K562 (cell line): ENCODE measurements around the gene ITPR1. TPM values are rescaled to one million over a fixed set of nuclear protein-coding genes. Genes with fewer than 3 reads are reported as not detected.

Source experiments
- ATAC-seq: fragments of 200-7000 bp; cut with Tn5 transposase; 3 replicates; pipeline ENCODE4 v1.9.1; 2020; ENCODE audit warnings: moderate library complexity
- BruUV-seq: library from RNA; stranded (reverse); fragments of 400-500 nt; replicated peaks from 2 replicates; lab custom pipeline; 2021; lab: Mats Ljungman, UMichigan
- CTCF ChIA-PET: fragments of 300-600 bp; formaldehyde crosslinking; extraction: SDS; loops from one replicate; lab custom pipeline; 2021; ENCODE audit warnings: low intra/inter-chr PET ratio; lab: Yijun Ruan, JAX
- POLR2A ChIA-PET: fragments of 300-600, 350-650 bp; sonication (Branson Sonifier 250); formaldehyde crosslinking; extraction: SDS; loops from one replicate; lab custom pipeline; 2021; ENCODE audit warnings: antibody characterized with exemption, inconsistent platforms; lab: Yijun Ruan, JAX
- DNase-seq, 4 experiments: peaks; one replicate each; pipeline versions ENCODE4 v3.0.0 to v3.0.0-alpha.2; 2011 to 2018; ENCODE audit warnings: low spot score in 3 of 4, mixed read lengths in 3 of 4; ENCODE audit errors: extremely low read depth in 1 of 4
- FAIRE-seq: peaks from 2 replicates; lab custom pipeline; 2011; peaks lifted over from hg19 to GRCh38; lab: Jason Lieb, UNC
- H2AFZ ChIP-seq: 2 replicates; pipeline ENCODE4 v1.6.0; 2011; ENCODE audit warnings: low read depth, low read length, control low read depth, inconsistent platforms
- H3K27ac ChIP-seq: fragments of 200-600 bp; 3 replicates; pipeline ENCODE4 v1.8.0; 2011; ENCODE audit warnings: low read depth, mild to moderate bottlenecking, control low read depth, inconsistent platforms, low read length, moderate library complexity, mixed read lengths; ENCODE audit errors: extremely low read depth
- H3K27me3 ChIP-seq, 2 experiments: fragments of 300-600 bp in 1 of 2; 2 replicates in 1 of 2; 3 replicates in 1 of 2; pipeline versions ENCODE4 v1.6.0 to v1.8.0; 2011; ENCODE audit warnings: inconsistent platforms in 2 of 2, low read length in 2 of 2, mild to moderate bottlenecking in 1 of 2, mixed read lengths in 1 of 2, moderate library complexity in 1 of 2; ENCODE audit not compliant: control insufficient read depth in 2 of 2, insufficient read depth in 2 of 2
- H3K36me3 ChIP-seq: fragments of 300-600 bp; 3 replicates; pipeline ENCODE4 v1.8.0; 2011; ENCODE audit warnings: mild to moderate bottlenecking, low read length, inconsistent platforms; ENCODE audit not compliant: control insufficient read depth, insufficient read depth
- H3K4me1 ChIP-seq, 2 experiments: fragments of 200-600 bp in 1 of 2; replicated peaks in 1 of 2; 2 replicates in 1 of 2; 3 replicates in 1 of 2; pipeline versions ENCODE4 v1.5.1 to v1.8.0; 2011; ENCODE audit warnings: inconsistent platforms in 2 of 2, low read length in 2 of 2, mild to moderate bottlenecking in 1 of 2, mixed read lengths in 1 of 2, moderate library complexity in 1 of 2; ENCODE audit not compliant: control insufficient read depth in 2 of 2, insufficient read depth in 2 of 2
- H3K4me2 ChIP-seq: 2 replicates; pipeline ENCODE4 v1.6.1; 2011; ENCODE audit warnings: low read length, control low read depth, inconsistent platforms, mixed read lengths; ENCODE audit not compliant: insufficient read depth
- H3K4me3 ChIP-seq: fragments of 200-600 bp; sonication (generic), shearing (Covaris generic); 2 replicates; pipeline ENCODE4 v1.5.1; 2016; ENCODE audit warnings: control low read depth, inconsistent platforms
- H3K79me2 ChIP-seq: fragments of 200-600 bp; 3 replicates; pipeline ENCODE4 v1.8.0; 2011; ENCODE audit warnings: low read length, inconsistent platforms; ENCODE audit not compliant: control insufficient read depth, insufficient read depth
- H3K9ac ChIP-seq, 2 experiments: 2 replicates each; pipeline versions ENCODE4 v1.6.0 to v1.6.1; 2011; ENCODE audit warnings: low read depth in 2 of 2, low read length in 2 of 2, control low read depth in 1 of 2, inconsistent platforms in 1 of 2, mild to moderate bottlenecking in 1 of 2, mixed read lengths in 1 of 2; ENCODE audit not compliant: insufficient read depth in 1 of 2
- H3K9me1 ChIP-seq: one replicate; pipeline ENCODE4 v1.6.0; 2011; ENCODE audit warnings: inconsistent platforms, mild to moderate bottlenecking, low read length, moderate library complexity; ENCODE audit not compliant: control insufficient read depth, insufficient read depth
- H3K9me3 ChIP-seq: replicated peaks from 2 replicates; pipeline ENCODE4 v1.5.1; 2011; ENCODE audit warnings: low read depth, low read length, inconsistent platforms; ENCODE audit not compliant: control insufficient read depth, insufficient read depth
- H4K20me1 ChIP-seq: replicated peaks from 2 replicates; pipeline ENCODE4 v1.6.1; 2011; ENCODE audit warnings: low read length, inconsistent platforms, mixed read lengths; ENCODE audit not compliant: control insufficient read depth, insufficient read depth
- BDP1 ChIP-seq: IDR thresholded peaks from 3 replicates; pipeline ENCODE4 v1.6.1; 2011; ENCODE audit not compliant: insufficient read length, insufficient read depth
- CC2D1A ChIP-seq: fragments of 450-650 bp; IDR thresholded peaks from 2 replicates; pipeline ENCODE4 v1.6.1; 2017; ENCODE audit warnings: mild to moderate bottlenecking
- CXXC5 ChIP-seq: fragments of 250-450 bp; sonication (Bioruptor Pico); IDR thresholded peaks from 2 replicates; pipeline ENCODE4 v1.8.0; 2022; ENCODE audit warnings: inconsistent platforms, mild to moderate bottlenecking, moderate library complexity
- E2F3 ChIP-seq: fragments of 250-450 bp; sonication (Bioruptor Pico); IDR thresholded peaks from 2 replicates; pipeline ENCODE4 v1.4.0; 2020; ENCODE audit warnings: mild to moderate bottlenecking
- HOXB6 ChIP-seq: fragments of 250-450 bp; sonication (Bioruptor Pico); IDR thresholded peaks from 2 replicates; pipeline ENCODE4 v1.5.1; 2022; ENCODE audit warnings: mild to moderate bottlenecking, borderline replicate concordance
- ILF3 ChIP-seq: fragments of 450-650 bp; IDR thresholded peaks from 2 replicates; pipeline ENCODE4 v1.6.1; 2018; ENCODE audit warnings: antibody characterized with exemption, mild to moderate bottlenecking, moderate library complexity, borderline replicate concordance
- RFX1 ChIP-seq: fragments of 450-650 bp; IDR thresholded peaks from 2 replicates; pipeline ENCODE4 v1.6.1; 2016; ENCODE audit warnings: mild to moderate bottlenecking, moderate library complexity
- XRCC5 ChIP-seq: fragments of 200-400 bp; formaldehyde crosslinking; IDR thresholded peaks from 2 replicates; pipeline ENCODE4 v1.6.1; 2017; ENCODE audit warnings: low read depth, mild to moderate bottlenecking, low read length
- ZNF696 ChIP-seq: fragments of 250-450 bp; sonication (Bioruptor Pico); conservative IDR thresholded peaks from 2 replicates; pipeline ENCODE4 v1.4.0; 2020; ENCODE audit warnings: mild to moderate bottlenecking, moderate library complexity
- WGBS: fragments of 100-300 bp; shearing (Covaris generic); methylation state at CpG from one replicate; pipeline ENCODE4 v1.1.6; 2016; ENCODE audit warnings: low coverage, mixed read lengths; ENCODE audit not compliant: insufficient coverage; ENCODE audit errors: missing lambda C conversion rate; 5-methylcytosine and 5-hydroxymethylcytosine counted together
- in situ Hi-C: fragments of 300-500 bp; cut with MboI; formaldehyde crosslinking; loops from 4 replicates; pipeline ENCODE4 v1.15.0; 2018; ENCODE audit warnings: inconsistent platforms, mixed read lengths
- intact Hi-C: fragments of 100-400 bp; cut with micrococcal nuclease; formaldehyde crosslinking; loops from 2 replicates; pipeline ENCODE4 v1.14.2; 2022
- polyA plus RNA-seq, 8 experiments: library from polyadenylated mRNA; depleted of rRNA in 4 of 8; stranded (reverse) in 5 of 8; unstranded in 3 of 8; fragments of >200 nt; fragmentation: Nextera tagmentation in 2 of 8; fragmentation: Illumina TruSeq in 1 of 8; extraction: Ambion mirVana in 2 of 8; extraction: Trizol in 1 of 8; gene quantifications; 2 replicates each; pipeline versions ENCODE4 v1.2.1 to v1.2.3, GENCODE V29; 2011 to 2014; ENCODE audit warnings: inconsistent platforms in 1 of 8, missing spikeins in 1 of 8
- total RNA-seq, 7 experiments: library from RNA; depleted of rRNA in 6 of 7; stranded (reverse); fragments of >200 nt in 6 of 7; fragmentation: Illumina TruSeq in 2 of 7; extraction: Trizol in 2 of 7; gene quantifications; 2 replicates each; pipeline versions ENCODE4 v1.2.1 to v1.2.3, GENCODE V29; 2011 to 2021; ENCODE audit warnings: low replicate concordance in 1 of 7

The ITPR1 gene
- total and polyA plus RNA-seq, 9 of the 15 experiments (the other 6 are each of a cell fraction or from before 2014, with no cell fraction given): 22.4 to 40.0 (median 27.4) TPM

GRCh38 chr3:4732925-4733324, 239.8 kb downstream of the ITPR1 start:
- Histone ChIP-seq H4K20me1 (no peaks in the 10 kb centered on the region), H3K4me1 (peaks cover 4 to 21% of the 10 kb centered on the region in 2 experiments), H3K27ac (no peak overlapping the region)
- no peak for ATAC-seq
- no TSS peak for BruUV-seq
- POLR2A ChIA-PET: interaction anchor here (1.0 kb wide), 1 partner anchor 251 kb away, joined by 3 read pairs; no protein-coding TSS in a partner anchor
- 63% methylated on average over 12 of the region's 12 CpGs for WGBS
- CTCF ChIA-PET: no interaction called here
- TF ChIP-seq E2F3 (CRISPR knock-in tag) (no peak), CC2D1A (no peak), HOXB6 (no peak), XRCC5 (no peak), BDP1 (no peak), CXXC5 (CRISPR knock-in tag) (no peak), ZNF696 (CRISPR knock-in tag) (no peak), RFX1 (peak; percentile 80), ILF3 (no peak)
- TF ChIP-seq, all 486 proteins: peak for 1
- in situ Hi-C loops: no loop called here
- no peaks in the 10 kb centered on the region for H3K79me2 ChIP-seq
- FAIRE-seq (no peak), DNase-seq (no peak)
- H2AFZ ChIP-seq: no peak overlapping the region
- peaks cover 11% of the 10 kb centered on the region; the same call in 2 of the 3 replicates for H3K36me3 ChIP-seq
- intact Hi-C loops: no loop called here
- no peak overlapping the region for H3K4me3 ChIP-seq
- H3K9me3 ChIP-seq: no peaks in the 10 kb centered on the region
- no peak overlapping the region for H3K9ac ChIP-seq
- H3K27me3 ChIP-seq: no peaks in the 10 kb centered on the region
- H3K9me1 ChIP-seq: no peaks in the 10 kb centered on the region
- H3K4me2 ChIP-seq: no peak overlapping the region
